ENCODE data around the gene SEC14L5.

The SEC14L5 gene

GRCh38 chr16:5062051-5062450 is 103.9 kb downstream of the SEC14L5 start:
- Histone ChIP-seq H3K9me3 (ENCODE audit: control insufficient read depth, insufficient read depth, low read length) (no peaks in the 10 kb centered on the region), H3K4me3 (ENCODE audit: low read length) (no peak overlapping the region), H3K9me2 (replicated peaks; ENCODE audit: control insufficient read depth, low read length) (no peaks in the 10 kb centered on the region), H3K4me1 (ENCODE audit: control insufficient read depth, low read length) (no peaks in the 10 kb centered on the region), H3K27ac (ENCODE audit: low read depth, low read length) (no peak overlapping the region), H3K36me3 (ENCODE audit: control insufficient read depth, low read length) (no peaks in the 10 kb centered on the region), H3K79me2 (ENCODE audit: control insufficient read depth, low read length) (no peaks in the 10 kb centered on the region), H3K27me3 (ENCODE audit: control insufficient read depth, low read length) (peaks cover 5% of the 10 kb centered on the region; the same call in 1 of the 2 replicates), H3F3A (ENCODE audit: control insufficient read depth, insufficient read depth) (no peaks in the 10 kb centered on the region), H3K4me2 (ENCODE audit: low read length) (no peak overlapping the region), H4K20me1 (ENCODE audit: control insufficient read depth, insufficient read depth, low read depth, low read length) (no peaks in the 10 kb centered on the region)
- no peak for TF ChIP-seq EZH2phosphoT487 (IDR thresholded peaks at IDR 0.05; ENCODE audit: borderline replicate concordance, low read length)
- TF ChIP-seq, protein P1, sequence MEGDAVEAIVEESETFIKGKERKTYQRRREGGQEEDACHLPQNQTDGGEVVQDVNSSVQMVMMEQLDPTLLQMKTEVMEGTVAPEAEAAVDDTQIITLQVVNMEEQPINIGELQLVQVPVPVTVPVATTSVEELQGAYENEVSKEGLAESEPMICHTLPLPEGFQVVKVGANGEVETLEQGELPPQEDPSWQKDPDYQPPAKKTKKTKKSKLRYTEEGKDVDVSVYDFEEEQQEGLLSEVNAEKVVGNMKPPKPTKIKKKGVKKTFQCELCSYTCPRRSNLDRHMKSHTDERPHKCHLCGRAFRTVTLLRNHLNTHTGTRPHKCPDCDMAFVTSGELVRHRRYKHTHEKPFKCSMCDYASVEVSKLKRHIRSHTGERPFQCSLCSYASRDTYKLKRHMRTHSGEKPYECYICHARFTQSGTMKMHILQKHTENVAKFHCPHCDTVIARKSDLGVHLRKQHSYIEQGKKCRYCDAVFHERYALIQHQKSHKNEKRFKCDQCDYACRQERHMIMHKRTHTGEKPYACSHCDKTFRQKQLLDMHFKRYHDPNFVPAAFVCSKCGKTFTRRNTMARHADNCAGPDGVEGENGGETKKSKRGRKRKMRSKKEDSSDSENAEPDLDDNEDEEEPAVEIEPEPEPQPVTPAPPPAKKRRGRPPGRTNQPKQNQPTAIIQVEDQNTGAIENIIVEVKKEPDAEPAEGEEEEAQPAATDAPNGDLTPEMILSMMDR (IDR thresholded peaks at IDR 0.05; ENCODE audit: low read depth, low read length, poor library complexity, severe bottlenecking): no peak

GRCh38 chr16:5062790-5063765 is 104.9 kb downstream of the SEC14L5 start:
- Histone ChIP-seq H3K4me2 (ENCODE audit: low read length) (no peak overlapping the region), H3K79me2 (ENCODE audit: control insufficient read depth, low read length) (no peaks in the 10 kb centered on the region), H3K9me2 (replicated peaks; ENCODE audit: control insufficient read depth, low read length) (no peaks in the 10 kb centered on the region), H4K20me1 (ENCODE audit: control insufficient read depth, insufficient read depth, low read depth, low read length) (no peaks in the 10 kb centered on the region), H3K4me3 (ENCODE audit: low read length) (no peak overlapping the region), H3K27ac (ENCODE audit: low read depth, low read length) (no peak overlapping the region), H3K27me3 (ENCODE audit: control insufficient read depth, low read length) (peaks cover 10% of the 10 kb centered on the region; the same call in 1 of the 2 replicates), H3K9me3 (ENCODE audit: control insufficient read depth, insufficient read depth, low read length) (no peaks in the 10 kb centered on the region), H3F3A (ENCODE audit: control insufficient read depth, insufficient read depth) (no peaks in the 10 kb centered on the region), H3K4me1 (ENCODE audit: control insufficient read depth, low read length) (no peaks in the 10 kb centered on the region), H3K36me3 (ENCODE audit: control insufficient read depth, low read length) (no peaks in the 10 kb centered on the region)
- TF ChIP-seq, protein P1 (IDR thresholded peaks at IDR 0.05; ENCODE audit: low read depth, low read length, poor library complexity, severe bottlenecking): peak; percentile 19
- TF ChIP-seq EZH2phosphoT487 (IDR thresholded peaks at IDR 0.05; ENCODE audit: borderline replicate concordance, low read length): no peak

DNA sequence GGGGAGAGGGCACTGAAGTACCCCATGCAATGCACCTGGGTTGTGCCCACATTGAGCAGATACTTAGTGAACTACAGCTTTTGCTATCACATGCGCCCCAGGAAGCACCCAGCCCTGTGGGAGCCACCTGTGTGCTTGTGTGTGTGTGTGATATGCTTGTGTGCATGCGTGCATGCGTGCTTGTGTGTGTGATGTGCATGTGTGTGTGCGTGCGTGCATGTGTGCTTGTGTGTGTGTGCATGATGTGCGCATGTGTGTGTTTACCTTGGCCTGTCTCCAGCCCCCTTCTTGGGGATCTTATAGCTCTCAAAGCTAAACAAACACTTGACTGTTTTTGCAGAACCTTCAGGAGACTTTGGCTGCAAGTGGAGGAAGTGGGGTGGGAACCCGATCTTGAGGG is 106.8 kb downstream of the SEC14L5 start:
- Histone ChIP-seq H3K4me2 (ENCODE audit: low read length) (no peak overlapping the region), H3K9me2 (replicated peaks; ENCODE audit: control insufficient read depth, low read length) (no peaks in the 10 kb centered on the region), H3K27me3 (ENCODE audit: control insufficient read depth, low read length) (peaks cover 11% of the 10 kb centered on the region; the same call in 1 of the 2 replicates), H3K79me2 (ENCODE audit: control insufficient read depth, low read length) (no peaks in the 10 kb centered on the region), H3K27ac (ENCODE audit: low read depth, low read length) (no peak overlapping the region), H4K20me1 (ENCODE audit: control insufficient read depth, insufficient read depth, low read depth, low read length) (no peaks in the 10 kb centered on the region), H3K4me1 (ENCODE audit: control insufficient read depth, low read length) (no peaks in the 10 kb centered on the region), H3K36me3 (ENCODE audit: control insufficient read depth, low read length) (no peaks in the 10 kb centered on the region), H3K4me3 (ENCODE audit: low read length) (no peak overlapping the region), H3K9me3 (ENCODE audit: control insufficient read depth, insufficient read depth, low read length) (no peaks in the 10 kb centered on the region), H3F3A (ENCODE audit: control insufficient read depth, insufficient read depth) (no peaks in the 10 kb centered on the region)
- TF ChIP-seq EZH2phosphoT487 (IDR thresholded peaks at IDR 0.05; ENCODE audit: borderline replicate concordance, low read length): no peak
- TF ChIP-seq, protein P1 (IDR thresholded peaks at IDR 0.05; ENCODE audit: low read depth, low read length, poor library complexity, severe bottlenecking): no peak

Measured in DOHH2 (cell line).